Endothelial cell of umbilical vein (primary cell): ENCODE measurements around the gene LBX2. TPM values are rescaled to one million over a fixed set of nuclear protein-coding genes. Genes with fewer than 3 reads are reported as not detected.

ENCODE experiments used
- BruUV-seq: library from RNA; stranded (reverse); fragments of 400-500 nt; replicated peaks from 2 replicates; lab custom pipeline; 2021; lab: Mats Ljungman, UMichigan
- CTCF ChIA-PET: fragments of 300-600, 350-600 bp; sonication (Branson Sonifier 250); formaldehyde crosslinking; loops from one replicate; lab custom pipeline; 2021; ENCODE audit warnings: antibody characterized with exemption, inconsistent platforms; lab: Charles Lee
- POLR2A ChIA-PET: fragments of 300-600, 350-600 bp; sonication (Branson Sonifier 250); formaldehyde crosslinking; loops from one replicate; lab custom pipeline; 2021; ENCODE audit warnings: antibody characterized with exemption, inconsistent platforms; lab: Charles Lee
- DNase-seq: peaks from one replicate; pipeline ENCODE4 v3.0.0-alpha.2; 2011; ENCODE audit warnings: low read depth, low spot score
- FAIRE-seq: peaks from 2 replicates; lab custom pipeline; 2011; peaks lifted over from hg19 to GRCh38; lab: Jason Lieb, UNC
- H2AFZ ChIP-seq: 2 replicates; pipeline ENCODE4 v1.6.0; 2012; ENCODE audit warnings: low read depth, low read length, control low read depth, inconsistent platforms
- H3K27ac ChIP-seq: 2 replicates; pipeline ENCODE4 v1.5.1; 2011; ENCODE audit warnings: low read depth, mild to moderate bottlenecking, control low read depth, low read length, moderate library complexity; ENCODE audit not compliant: insufficient read depth
- H3K27me3 ChIP-seq, 2 experiments: 2 replicates each; pipeline versions ENCODE4 v1.6.0 to v1.6.1; 2011; ENCODE audit warnings: low read length in 2 of 2, mixed read lengths in 1 of 2; ENCODE audit not compliant: control insufficient read depth in 2 of 2, insufficient read depth in 2 of 2
- H3K36me3 ChIP-seq, 2 experiments: 2 replicates in 1 of 2; 3 replicates in 1 of 2; pipeline ENCODE4 v1.5.1; 2011; ENCODE audit warnings: low read length in 2 of 2, mild to moderate bottlenecking in 1 of 2, moderate library complexity in 1 of 2; ENCODE audit not compliant: control insufficient read depth in 2 of 2, insufficient read depth in 2 of 2; ENCODE audit errors: extremely low read depth in 1 of 2
- H3K4me1 ChIP-seq: 3 replicates; pipeline ENCODE4 v1.5.1; 2011; ENCODE audit warnings: mild to moderate bottlenecking, low read length; ENCODE audit not compliant: control insufficient read depth, insufficient read depth; ENCODE audit errors: extremely low read depth
- H3K4me2 ChIP-seq: 2 replicates; pipeline ENCODE4 v1.6.1; 2011; ENCODE audit warnings: low read length, control low read depth, mixed read lengths; ENCODE audit not compliant: insufficient read depth
- H3K4me3 ChIP-seq, 3 experiments: fragments of 200-600 bp in 1 of 3; sonication (generic), shearing (Covaris generic) in 1 of 3; replicated peaks in 1 of 3; 2 replicates each; pipeline ENCODE4 v1.5.1; 2011 to 2016; ENCODE audit warnings: control low read depth in 3 of 3, low read length in 3 of 3, mild to moderate bottlenecking in 2 of 3, inconsistent platforms in 1 of 3, low read depth in 1 of 3, moderate library complexity in 1 of 3; ENCODE audit not compliant: insufficient read depth in 1 of 3
- H3K79me2 ChIP-seq: 2 replicates; pipeline ENCODE4 v1.6.0; 2012; ENCODE audit warnings: low read length, inconsistent platforms; ENCODE audit not compliant: control insufficient read depth, insufficient read depth
- H3K9ac ChIP-seq: replicated peaks from 2 replicates; pipeline ENCODE3; 2011; ENCODE audit warnings: low read length, control low read depth; ENCODE audit not compliant: insufficient read depth; ENCODE audit errors: extremely low read depth
- H3K9me1 ChIP-seq: replicated peaks from 3 replicates; pipeline ENCODE4 v1.6.0; 2011; ENCODE audit warnings: mild to moderate bottlenecking, low read length; ENCODE audit not compliant: control insufficient read depth, insufficient read depth; ENCODE audit errors: extremely low read depth
- H3K9me3 ChIP-seq: replicated peaks from 2 replicates; pipeline ENCODE4 v1.5.1; 2012; ENCODE audit warnings: low read length, inconsistent platforms; ENCODE audit not compliant: control insufficient read depth, insufficient read depth
- H4K20me1 ChIP-seq: replicated peaks from 2 replicates; pipeline ENCODE3; 2011; ENCODE audit warnings: mild to moderate bottlenecking, low read length; ENCODE audit not compliant: control insufficient read depth, insufficient read depth; ENCODE audit errors: extremely low read depth
- CTCF ChIP-seq, 2 donors: IDR thresholded peaks; 1 replicate in 1 of 2; 2 replicates in 1 of 2; pipeline ENCODE4 v1.5.1; 2011; ENCODE audit warnings: low read length in 2 of 2, mild to moderate bottlenecking in 2 of 2, moderate library complexity in 2 of 2, control low read depth in 1 of 2, inconsistent platforms in 1 of 2, low read depth in 1 of 2; ENCODE audit not compliant: insufficient read depth in 1 of 2; ENCODE audit errors: extremely low read depth in 1 of 2
- EZH2 ChIP-seq: IDR thresholded peaks from 2 replicates; pipeline ENCODE4 v1.6.1; 2012; ENCODE audit warnings: borderline replicate concordance, low read depth, mild to moderate bottlenecking, moderate library complexity, low read length, inconsistent platforms; ENCODE audit not compliant: severe bottlenecking
- FOS ChIP-seq: IDR thresholded peaks from 2 replicates; pipeline ENCODE4 v1.6.1; 2011; ENCODE audit warnings: mild to moderate bottlenecking, low read length, moderate library complexity, borderline replicate concordance; ENCODE audit not compliant: insufficient read depth
- GATA2 ChIP-seq: IDR thresholded peaks from 2 replicates; pipeline ENCODE4 v1.7.0; 2011; ENCODE audit warnings: low read depth, mild to moderate bottlenecking, moderate library complexity, mixed read lengths, low read length; ENCODE audit not compliant: insufficient read length, insufficient read depth
- JUN ChIP-seq: IDR thresholded peaks from 2 replicates; pipeline ENCODE4 v1.6.1; 2011; ENCODE audit warnings: borderline replicate concordance, low read depth; ENCODE audit not compliant: insufficient read length, insufficient read depth
- MAX ChIP-seq: IDR thresholded peaks from 2 replicates; pipeline ENCODE4 v1.6.1; 2011; ENCODE audit not compliant: insufficient read depth, insufficient read length
- MYC ChIP-seq: IDR thresholded peaks from one replicate; pipeline ENCODE4 v1.6.1; 2011; ENCODE audit warnings: mild to moderate bottlenecking, low read depth, low read length
- POLR2AphosphoS5 ChIP-seq: IDR thresholded peaks from 2 replicates; pipeline ENCODE4 v1.6.1; 2012; ENCODE audit warnings: low read depth, mild to moderate bottlenecking, control low read depth, low read length, moderate library complexity; ENCODE audit not compliant: insufficient read depth
- dilution Hi-C: fragments of 300-500 bp; cut with MboI; formaldehyde crosslinking; loops from one replicate; pipeline ENCODE4 v1.15.0; 2019; ENCODE audit warnings: low sequenced_read_pairs; ENCODE audit not compliant: extremely low pct_ligation_motif_present
- intact Hi-C: fragments of 100-400 bp; cut with micrococcal nuclease; formaldehyde crosslinking; loops from one replicate; pipeline ENCODE4 v1.10.0; 2022
- polyA plus RNA-seq, 4 experiments: library from polyadenylated mRNA; depleted of rRNA in 3 of 4; stranded (reverse) in 3 of 4; unstranded in 1 of 4; fragments of >200 nt; gene quantifications; 2 replicates each; pipeline versions ENCODE4 v1.2.1 to v1.2.3, GENCODE V29; 2011 to 2012; ENCODE audit warnings: missing spikeins in 1 of 4
- total RNA-seq: library from RNA; stranded (reverse); gene quantifications from 2 replicates; pipeline ENCODE4 v1.2.3, GENCODE V29; 2021

The LBX2 gene
- total and polyA plus RNA-seq, 2 donors (not counting 3 experiments of a cell fraction or from before 2014, with no cell fraction given), result 2.8 to 3.8 TPM

- H4K20me1 ChIP-seq, result no peaks in the 10 kb centered on the region
- no peaks in the 10 kb centered on the region for H3K9me1 ChIP-seq
- H3K4me1 ChIP-seq, result peaks cover 13% of the 10 kb centered on the region
- TF ChIP-seq MAX, result no peak
- TF ChIP-seq MYC, result no peak
- TF ChIP-seq POLR2AphosphoS5, result no peak
- TF ChIP-seq CTCF (IDR thresholded peaks at IDR 0.05; ENCODE audit: extremely low read depth in 1 of 2, insufficient read depth in 1 of 2, low read depth in 1 of 2, low read length in 2 of 2), result no peak
- TF ChIP-seq GATA2, result no peak
- TF ChIP-seq FOS, result no peak
- TF ChIP-seq EZH2, result no peak
- no peak for TF ChIP-seq JUN
- peak overlapping the region; percentile 6 to 79 (median 66) for H3K4me3 ChIP-seq
- intact Hi-C loops (loop anchor here (1.0 kb wide), 3 partner anchors 10 to 67 kb away; partner anchors contain the start of genes MRPL53 and WBP1), dilution Hi-C loops (no loop called here)
- FAIRE-seq (peak; percentile 50), DNase-seq (no peak)
- peak overlapping the region; percentile 36 for H3K27ac ChIP-seq
- ChIA-PET POLR2A (interaction anchor here (0.6 kb wide), 1 partner anchor 706 kb away, joined by 19 read pairs; no protein-coding TSS in a partner anchor), CTCF (interaction anchor here (0.8 to 5.6 kb wide), 21 partner anchors 10 to 232 kb away, joined by 3 to 82 read pairs (median 5); partner anchors contain the start of genes AUP1, DQX1, HTRA2 and INO80B)
- H3K4me2 ChIP-seq, result peak overlapping the region; percentile 68
- H3K36me3 ChIP-seq, result peaks cover 0 to 3% of the 10 kb centered on the region in 2 experiments
- H3K79me2 ChIP-seq, result peaks cover 16% of the 10 kb centered on the region
- H3K9me3 ChIP-seq, result no peaks in the 10 kb centered on the region
- H3K27me3 ChIP-seq, result no peaks in the 10 kb centered on the region
- peak overlapping the region; percentile 68 for H3K9ac ChIP-seq
- H2AFZ ChIP-seq, result peak overlapping the region; percentile 81
- BruUV-seq, result no TSS peak
These were observed 17.2 kb downstream of the LBX2 start for GRCh38 chr2:74481961-74482800.
